Cardiac fibroblast (primary cell): ENCODE measurements around the gene CENPB.
A peak's percentile ranks its signal among the peaks of the same experiment; 100 is the strongest.

Experiments
- DNase-seq, 2 donors: peaks; one replicate each; pipeline versions ENCODE4 v3.0.0 to v3.0.0-alpha.2; 2010; ENCODE audit warnings: low read depth in 2 of 2
- H3K4me3 ChIP-seq, 2 donors: replicated peaks in 1 of 2; 1 replicate in 1 of 2; 2 replicates in 1 of 2; pipeline ENCODE4 v1.5.1; 2011; ENCODE audit warnings: low read depth in 2 of 2, low read length in 2 of 2, mild to moderate bottlenecking in 2 of 2, moderate library complexity in 1 of 2
- CTCF ChIP-seq: IDR thresholded peaks from one replicate; pipeline ENCODE4 v1.5.1; 2011; ENCODE audit warnings: low read depth, mild to moderate bottlenecking, low read length, inconsistent platforms

The CENPB gene

GRCh38 chr20:3743251-3743650 lies 43.3 kb downstream of the CENPB start:
- no peak overlapping the region for H3K4me3 ChIP-seq
- no peak for TF ChIP-seq CTCF
- DNase-seq: no peak

- no peak for DNase-seq
- no peak for TF ChIP-seq CTCF
- H3K4me3 ChIP-seq: no peak overlapping the region
Observed at GRCh38 chr20:3741836-3742458, 44.6 kb downstream of the CENPB start.

- no peak for TF ChIP-seq CTCF
- DNase-seq: no peak
- H3K4me3 ChIP-seq: no peak overlapping the region
Observed at GRCh38 chr20:3740615-3741301, 45.8 kb downstream of the CENPB start.

GRCh38 chr20:3739926-3740451 lies 46.6 kb downstream of the CENPB start:
- TF ChIP-seq CTCF: no peak
- no peak overlapping the region for H3K4me3 ChIP-seq
- DNase-seq: no peak

GRCh38 chr20:3739054-3739925 lies 47.2 kb downstream of the CENPB start:
- H3K4me3 ChIP-seq: no peak overlapping the region
- peak in 1 of 2 donors; percentile 18 for DNase-seq
- no peak for TF ChIP-seq CTCF

DNA sequence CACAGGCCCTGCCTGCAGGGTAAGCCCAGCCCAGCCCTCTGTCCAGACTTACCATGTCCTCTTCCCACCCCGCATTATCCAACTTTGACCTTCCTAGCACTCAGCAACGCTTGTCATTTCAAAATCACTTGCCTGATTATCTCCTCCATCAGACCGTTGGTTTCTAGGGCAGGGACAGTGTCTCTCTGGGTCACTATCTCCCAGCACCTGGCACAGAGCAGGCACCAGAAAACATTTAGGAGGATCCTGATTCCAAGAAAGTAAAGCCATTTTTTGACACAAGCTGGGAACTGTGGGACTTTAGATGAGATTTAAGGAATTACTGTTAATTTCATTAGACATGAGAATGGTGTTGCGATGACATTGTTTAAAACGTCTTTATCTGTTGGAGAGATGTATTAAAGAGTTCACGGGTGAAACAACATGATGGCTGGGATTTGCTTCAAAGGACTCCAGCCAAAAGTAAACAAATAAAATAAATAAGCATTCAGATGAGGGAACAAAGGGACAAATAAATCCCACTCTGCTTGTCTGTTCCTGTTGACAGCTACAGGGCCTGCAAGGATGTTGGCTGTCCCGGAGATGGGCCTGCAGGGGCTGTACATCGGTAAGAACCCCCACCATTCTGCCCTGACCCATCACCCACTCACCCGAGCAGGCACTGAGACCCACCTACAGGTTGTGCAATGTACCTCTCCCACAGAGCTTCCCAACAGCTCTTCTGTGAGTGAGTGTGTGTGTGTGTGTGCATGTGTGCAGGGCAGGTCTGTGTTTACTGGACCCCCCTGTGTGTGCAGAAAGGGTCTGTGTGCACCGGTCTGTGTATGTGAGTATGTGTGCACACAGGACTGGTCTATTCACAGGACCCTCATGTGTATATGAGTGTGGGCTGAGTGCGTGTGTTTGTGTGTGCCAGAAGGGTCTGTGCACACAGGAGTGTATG lies 48.2 kb downstream of the CENPB start:
- no peak overlapping the region for H3K4me3 ChIP-seq
- no peak for TF ChIP-seq CTCF
- peak in 1 of 2 donors; percentile 14 for DNase-seq
